Calu3 (cell line): ENCODE measurements around the gene LCK. TPM values are rescaled to one million over a fixed set of nuclear protein-coding genes. Genes with fewer than 3 reads are reported as not detected.
A peak's percentile ranks its signal among the peaks of the same experiment; 100 is the strongest.

ENCODE experiments used
- BruUV-seq: library from RNA; stranded (reverse); fragments of 400-500 nt; replicated peaks from 2 replicates; lab custom pipeline; 2021; lab: Mats Ljungman, UMichigan
- CTCF ChIA-PET: fragments of 300-600 bp; sonication (Branson Sonifier 250); formaldehyde crosslinking; loops from one replicate; lab custom pipeline; 2022; ENCODE audit warnings: antibody characterized with exemption; lab: Charles Lee
- DNase-seq: peaks from one replicate; pipeline ENCODE4 v3.0.0; 2022
- H3K27ac Mint-ChIP-seq: one replicate; pipeline ENCODE4 v1.8.0; 2022; ENCODE audit warnings: mixed read lengths; ENCODE audit not compliant: unreplicated experiment
- H3K27me3 Mint-ChIP-seq: one replicate; pipeline ENCODE4 v1.8.0; 2022; ENCODE audit warnings: mixed read lengths; ENCODE audit not compliant: unreplicated experiment
- H3K36me3 Mint-ChIP-seq: one replicate; pipeline ENCODE4 v1.8.0; 2022; ENCODE audit warnings: mild to moderate bottlenecking, moderate library complexity, mixed read lengths; ENCODE audit not compliant: insufficient read depth, unreplicated experiment
- H3K4me1 Mint-ChIP-seq: one replicate; pipeline ENCODE4 v1.8.0; 2022; ENCODE audit warnings: mild to moderate bottlenecking, low read depth, mixed read lengths; ENCODE audit not compliant: unreplicated experiment
- H3K4me3 Mint-ChIP-seq: one replicate; pipeline ENCODE4 v1.8.0; 2022; ENCODE audit warnings: mild to moderate bottlenecking, low read depth, moderate library complexity, mixed read lengths; ENCODE audit not compliant: unreplicated experiment
- H3K9me3 Mint-ChIP-seq: one replicate; pipeline ENCODE4 v1.8.0; 2022; ENCODE audit warnings: low read depth, mixed read lengths; ENCODE audit not compliant: unreplicated experiment
- intact Hi-C: fragments of 100-400 bp; cut with micrococcal nuclease; formaldehyde crosslinking; loops from one replicate; pipeline ENCODE4 v1.10.0; 2022; ENCODE audit not compliant: unreplicated experiment
- total RNA-seq: library from RNA; stranded (reverse); gene quantifications from 2 replicates; pipeline ENCODE4 v1.2.3, GENCODE V29; 2022
- TF ChIP-seq, protein P1 (sequence below): fragments of 200-600 bp; IDR thresholded peaks from one replicate; pipeline ENCODE4 v1.8.0; 2022; ENCODE audit warnings: antibody characterized with exemption; ENCODE audit not compliant: unreplicated experiment

Gene LCK
- total RNA-seq, 1 experiment from 2014 or later = 0.66 TPM

DNA sequence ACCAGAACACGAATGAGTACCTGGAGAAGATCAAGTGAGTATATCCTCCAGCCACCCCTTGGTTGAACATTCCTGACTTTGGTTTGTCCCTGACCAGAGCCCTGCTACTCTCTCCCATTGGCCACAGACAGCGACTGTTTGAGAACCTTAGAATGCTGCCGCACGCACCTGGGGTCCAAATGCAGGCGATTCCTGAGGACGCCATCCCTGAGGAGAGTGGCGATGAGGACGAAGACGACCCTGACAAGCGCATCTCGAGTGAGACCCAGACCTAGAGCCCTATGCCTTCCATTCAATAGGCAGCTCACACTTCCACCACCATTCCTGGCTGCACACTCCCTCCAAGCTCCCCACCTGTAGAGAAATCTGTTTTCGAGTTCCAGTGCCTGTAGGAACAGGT lies 80.5 kb downstream of the LCK start:
- peaks cover 37% of the 10 kb centered on the region for H3K4me1 Mint-ChIP-seq
- TF ChIP-seq, protein P1, sequence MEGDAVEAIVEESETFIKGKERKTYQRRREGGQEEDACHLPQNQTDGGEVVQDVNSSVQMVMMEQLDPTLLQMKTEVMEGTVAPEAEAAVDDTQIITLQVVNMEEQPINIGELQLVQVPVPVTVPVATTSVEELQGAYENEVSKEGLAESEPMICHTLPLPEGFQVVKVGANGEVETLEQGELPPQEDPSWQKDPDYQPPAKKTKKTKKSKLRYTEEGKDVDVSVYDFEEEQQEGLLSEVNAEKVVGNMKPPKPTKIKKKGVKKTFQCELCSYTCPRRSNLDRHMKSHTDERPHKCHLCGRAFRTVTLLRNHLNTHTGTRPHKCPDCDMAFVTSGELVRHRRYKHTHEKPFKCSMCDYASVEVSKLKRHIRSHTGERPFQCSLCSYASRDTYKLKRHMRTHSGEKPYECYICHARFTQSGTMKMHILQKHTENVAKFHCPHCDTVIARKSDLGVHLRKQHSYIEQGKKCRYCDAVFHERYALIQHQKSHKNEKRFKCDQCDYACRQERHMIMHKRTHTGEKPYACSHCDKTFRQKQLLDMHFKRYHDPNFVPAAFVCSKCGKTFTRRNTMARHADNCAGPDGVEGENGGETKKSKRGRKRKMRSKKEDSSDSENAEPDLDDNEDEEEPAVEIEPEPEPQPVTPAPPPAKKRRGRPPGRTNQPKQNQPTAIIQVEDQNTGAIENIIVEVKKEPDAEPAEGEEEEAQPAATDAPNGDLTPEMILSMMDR = no peak
- H3K4me3 Mint-ChIP-seq = no peak overlapping the region
- intact Hi-C loops = no loop called here
- no peak for DNase-seq
- BruUV-seq = no TSS peak
- no peaks in the 10 kb centered on the region for H3K27me3 Mint-ChIP-seq
- peaks cover 74% of the 10 kb centered on the region for H3K36me3 Mint-ChIP-seq
- H3K9me3 Mint-ChIP-seq = no peaks in the 10 kb centered on the region
- H3K27ac Mint-ChIP-seq = peak overlapping the region; percentile 74
- CTCF ChIA-PET = interaction anchor here (1.8 kb wide), 1 partner anchor 10 kb away, joined by 6 read pairs; no protein-coding TSS in a partner anchor

DNA sequence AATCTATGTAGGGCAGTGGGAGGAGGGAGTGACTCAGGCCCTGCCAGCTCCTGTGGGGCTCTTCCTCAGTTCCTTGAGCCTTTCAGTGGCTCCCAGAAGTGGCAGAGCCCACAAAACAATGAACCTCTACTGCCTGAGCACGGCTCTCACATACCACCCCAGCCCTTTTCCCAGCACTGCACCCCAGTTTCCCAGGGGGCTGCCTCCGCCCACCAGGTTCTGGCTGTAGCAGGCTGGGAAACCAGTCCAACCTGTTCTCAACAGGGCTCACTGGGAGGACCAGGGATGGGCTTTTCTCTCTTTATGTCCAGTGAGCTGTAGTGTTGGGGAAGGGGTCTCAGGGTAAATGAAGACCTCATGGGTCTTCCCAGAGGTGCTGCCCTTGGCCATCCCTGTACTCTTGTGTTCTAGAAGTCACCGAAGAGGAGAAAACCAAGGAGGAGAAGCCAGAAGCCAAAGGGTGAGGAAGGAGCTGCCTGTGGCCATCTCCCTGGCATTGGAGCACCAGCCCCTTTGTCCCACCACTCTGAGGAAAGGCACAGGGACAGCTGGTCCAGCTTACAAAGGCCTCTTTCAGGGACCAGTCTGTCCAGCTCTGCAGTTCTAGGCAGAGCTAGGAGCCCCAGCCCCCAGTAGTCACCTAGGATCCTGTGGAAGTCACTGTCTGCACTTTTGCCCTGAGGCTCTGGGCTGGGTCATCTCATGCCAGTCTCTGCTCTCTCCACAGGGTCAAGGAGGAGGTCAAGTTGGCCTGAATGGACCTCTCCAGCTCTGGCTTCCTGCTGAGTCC lies 81.4 kb downstream of the LCK start:
- H3K4me3 Mint-ChIP-seq = peak overlapping the region; percentile 18
- H3K36me3 Mint-ChIP-seq = peaks cover 81% of the 10 kb centered on the region
- DNase-seq = peak; percentile 58
- intact Hi-C loops = no loop called here
- H3K27ac Mint-ChIP-seq = peak overlapping the region; percentile 74
- no peaks in the 10 kb centered on the region for H3K27me3 Mint-ChIP-seq
- TF ChIP-seq, protein P1 = no peak
- no TSS peak for BruUV-seq
- H3K9me3 Mint-ChIP-seq = no peaks in the 10 kb centered on the region
- CTCF ChIA-PET = interaction anchor here (0.9 to 1.8 kb wide), 4 partner anchors 11 to 41 kb away, joined by 3 to 6 read pairs (median 4); partner anchors contain the start of gene HDAC1
- H3K4me1 Mint-ChIP-seq = peaks cover 46% of the 10 kb centered on the region

DNA sequence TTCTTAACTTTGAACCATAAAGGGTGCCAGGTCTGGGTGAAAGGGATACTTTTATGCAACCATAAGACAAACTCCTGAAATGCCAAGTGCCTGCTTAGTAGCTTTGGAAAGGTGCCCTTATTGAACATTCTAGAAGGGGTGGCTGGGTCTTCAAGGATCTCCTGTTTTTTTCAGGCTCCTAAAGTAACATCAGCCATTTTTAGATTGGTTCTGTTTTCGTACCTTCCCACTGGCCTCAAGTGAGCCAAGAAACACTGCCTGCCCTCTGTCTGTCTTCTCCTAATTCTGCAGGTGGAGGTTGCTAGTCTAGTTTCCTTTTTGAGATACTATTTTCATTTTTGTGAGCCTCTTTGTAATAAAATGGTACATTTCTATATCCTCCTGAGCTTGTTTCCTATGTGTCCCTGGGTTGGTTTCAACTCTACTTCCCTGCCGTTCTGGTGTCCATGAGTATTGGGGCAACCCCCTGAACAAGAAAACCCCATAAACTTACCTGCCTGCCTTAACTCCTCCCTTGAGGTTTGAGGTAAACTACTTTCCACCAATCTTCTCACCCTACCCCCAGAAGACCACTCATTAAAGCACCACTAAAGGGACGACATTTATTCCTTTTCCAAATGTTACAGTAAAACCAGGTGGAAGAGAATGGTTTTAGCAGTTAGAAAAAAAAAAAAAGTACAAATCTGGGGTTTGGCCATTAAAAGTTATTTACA lies 82.3 kb downstream of the LCK start:
- H3K4me1 Mint-ChIP-seq = peaks cover 55% of the 10 kb centered on the region
- no peaks in the 10 kb centered on the region for H3K9me3 Mint-ChIP-seq
- H3K36me3 Mint-ChIP-seq = peaks cover 78% of the 10 kb centered on the region
- TSS peak; percentile 86 for BruUV-seq
- DNase-seq = no peak
- CTCF ChIA-PET = interaction anchor here (0.9 to 1.4 kb wide), 3 partner anchors 17 to 42 kb away, joined by 3 to 5 read pairs (median 4); partner anchors contain the start of gene HDAC1
- H3K27ac Mint-ChIP-seq = peak overlapping the region; percentile 80
- no peaks in the 10 kb centered on the region for H3K27me3 Mint-ChIP-seq
- intact Hi-C loops = no loop called here
- TF ChIP-seq, protein P1 = no peak
- H3K4me3 Mint-ChIP-seq = peak overlapping the region; percentile 85

DNA sequence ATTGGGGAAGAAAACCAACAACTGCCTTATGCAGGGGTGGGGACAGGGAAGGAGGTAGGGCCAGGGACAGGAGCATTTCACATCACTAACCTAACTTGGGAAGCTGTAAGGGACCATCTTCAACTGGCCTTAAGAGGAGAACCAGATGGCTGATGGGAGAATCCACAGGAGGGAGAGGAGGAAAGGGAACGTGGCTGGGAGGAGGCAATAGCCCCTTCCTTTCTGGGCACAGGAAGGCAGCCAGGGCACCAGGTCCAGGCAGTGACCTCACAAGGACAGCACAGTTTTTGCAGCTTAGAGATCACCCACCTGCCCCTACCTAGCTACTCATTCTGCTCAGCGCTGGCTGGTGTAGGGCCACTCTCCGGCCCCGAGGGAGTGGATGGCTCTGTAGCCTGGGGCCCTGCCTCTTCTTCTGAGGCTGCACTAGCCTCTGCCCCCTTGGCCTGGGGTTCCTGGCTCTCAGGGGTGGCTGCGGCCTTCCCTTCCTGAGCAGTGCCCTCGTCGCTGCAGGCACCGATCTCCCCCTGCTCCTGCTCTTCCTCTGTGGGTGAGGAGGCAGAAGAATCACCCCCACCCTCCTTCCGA lies 83.3 kb downstream of the LCK start:
- DNase-seq = no peak
- CTCF ChIA-PET = no interaction called here

More for the DNA sequence above, 83.3 kb downstream of the LCK start:
- Mint-ChIP-seq H3K36me3 (peaks cover 72% of the 10 kb centered on the region), H3K4me1 (peaks cover 65% of the 10 kb centered on the region), H3K9me3 (no peaks in the 10 kb centered on the region), H3K27me3 (no peaks in the 10 kb centered on the region), H3K4me3 (peak overlapping the region; percentile 85), H3K27ac (peak overlapping the region; percentile 80)
- TF ChIP-seq, protein P1 = no peak
- intact Hi-C loops = no loop called here
- BruUV-seq = no TSS peak
